Bronchial epithelial cell (primary cell): ENCODE results near the gene WDR48. TPM values are rescaled to one million over a fixed set of nuclear protein-coding genes. Genes with fewer than 3 reads are reported as not detected.

Source experiments
- DNase-seq: peaks from one replicate; pipeline ENCODE4 v3.0.0-alpha.2; 2010; ENCODE audit warnings: low read depth
- FAIRE-seq: peaks from 2 replicates; lab custom pipeline; 2011; peaks lifted over from hg19 to GRCh38; lab: Jason Lieb, UNC
- H3K27me3 ChIP-seq: 2 replicates; pipeline ENCODE4 v1.5.1; 2011; ENCODE audit warnings: low read length; ENCODE audit not compliant: control insufficient read depth, insufficient read depth
- H3K36me3 ChIP-seq: 2 replicates; pipeline ENCODE4 v1.5.1; 2011; ENCODE audit warnings: low read length; ENCODE audit not compliant: control insufficient read depth, insufficient read depth
- H3K4me3 ChIP-seq: 2 replicates; pipeline ENCODE4 v1.5.1; 2011; ENCODE audit warnings: mild to moderate bottlenecking, low read depth, low read length, control low read depth
- CTCF ChIP-seq: IDR thresholded peaks from 2 replicates; pipeline ENCODE4 v1.5.1; 2011; ENCODE audit warnings: mild to moderate bottlenecking, moderate library complexity, low read length, control low read depth, inconsistent platforms; ENCODE audit not compliant: insufficient read depth, severe bottlenecking
- total RNA-seq: library from RNA; depleted of rRNA; stranded (reverse); fragments of >200 nt; gene quantifications from 2 replicates; pipeline ENCODE4 v1.2.1, GENCODE V29; 2014

The WDR48 gene
- total RNA-seq, 1 donor from 2014 or later, result 20.0 TPM

DNA sequence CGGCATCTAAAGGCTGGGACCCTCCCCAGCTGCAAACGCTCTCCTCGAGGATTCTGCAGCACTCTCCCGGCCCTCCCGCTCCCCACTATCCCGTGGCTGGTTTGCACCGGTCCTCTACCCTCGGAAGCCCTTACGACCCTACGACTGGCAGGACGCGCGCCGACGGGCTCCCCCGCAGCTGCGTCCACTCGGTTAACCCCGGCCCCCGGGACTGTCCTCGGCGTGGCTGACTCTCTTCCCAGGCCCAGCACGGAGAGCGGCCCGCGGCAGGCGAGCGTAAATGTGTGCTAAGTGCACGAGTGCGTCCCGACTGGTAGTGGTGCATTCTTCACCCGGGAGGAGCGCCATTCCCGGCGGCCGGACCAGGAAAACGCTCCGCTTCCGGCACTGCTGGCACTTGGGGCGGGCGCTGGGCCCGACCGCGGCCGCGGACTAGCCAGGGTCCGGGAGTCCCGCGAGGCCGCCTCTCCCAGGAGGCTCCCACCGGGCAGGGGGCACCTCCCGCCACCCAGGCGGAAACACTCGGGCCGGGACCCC, 55.1 kb downstream of the WDR48 start:
- Histone ChIP-seq H3K27me3 (no peaks in the 10 kb centered on the region), H3K4me3 (peak overlapping the region; percentile 78), H3K36me3 (peaks cover 3% of the 10 kb centered on the region)
- FAIRE-seq (no peak), DNase-seq (peak; percentile 32)
- no peak for TF ChIP-seq CTCF

- TF ChIP-seq CTCF, result no peak
- Histone ChIP-seq H3K4me3 (peak within 1 kb of the TSS; percentile 78), H3K36me3 (no peaks in the 10 kb centered on the region), H3K27me3 (no peaks in the 10 kb centered on the region)
- peak; percentile 74 for DNase-seq
- no peak for FAIRE-seq
Observed at GRCh38 chr3:39107388-39108199, 55.8 kb downstream of the WDR48 start, which contains the start of the genes GORASP1 and TTC21A. TSS of gene GORASP1 (minus strand) at chr3:39107627. CDS start at chr3:39107541, 86 bp downstream. TSS of gene TTC21A (plus strand) at chr3:39107680. CDS start at chr3:39107838, 158 bp downstream.

DNA sequence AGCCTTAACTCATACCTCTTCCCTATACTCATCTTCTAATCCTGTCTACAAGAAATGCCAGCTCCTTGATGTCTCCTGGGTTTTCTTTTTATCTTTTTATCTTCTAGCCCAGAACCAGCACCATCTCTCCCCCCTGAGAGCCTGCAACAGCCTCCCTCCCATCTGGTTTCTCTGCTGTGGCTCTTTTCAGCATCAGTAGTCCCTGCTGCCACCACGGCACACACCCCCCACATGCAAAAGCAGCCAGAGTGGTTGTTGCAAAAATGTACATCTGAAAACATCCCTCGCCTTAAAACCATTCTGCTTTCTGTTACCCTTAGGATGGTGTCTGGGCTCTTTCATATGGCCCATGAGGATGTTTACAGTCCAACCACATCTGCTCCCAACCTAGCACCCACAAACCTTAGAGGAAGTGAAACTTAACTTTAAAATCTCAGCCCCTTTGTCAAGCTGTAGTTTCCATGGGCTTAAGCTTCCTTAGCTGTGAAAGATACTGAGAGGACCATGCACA, 56.4 kb downstream of the WDR48 start:
- FAIRE-seq, result no peak
- H3K4me3 ChIP-seq, result peak overlapping the region; percentile 78

GRCh38 chr3:39109086-39109485, 57.3 kb downstream of the WDR48 start:
- DNase-seq (no peak), FAIRE-seq (no peak)
- TF ChIP-seq CTCF, result no peak
- Histone ChIP-seq H3K27me3 (no peaks in the 10 kb centered on the region), H3K4me3 (no peak overlapping the region), H3K36me3 (no peaks in the 10 kb centered on the region)

More for the DNA sequence above, 56.4 kb downstream of the WDR48 start:
- Histone ChIP-seq H3K27me3 (no peaks in the 10 kb centered on the region), H3K36me3 (no peaks in the 10 kb centered on the region)
- no peak for TF ChIP-seq CTCF
- DNase-seq, result no peak

- no peak for TF ChIP-seq CTCF
- Histone ChIP-seq H3K36me3 (no peaks in the 10 kb centered on the region), H3K4me3 (no peak overlapping the region), H3K27me3 (no peaks in the 10 kb centered on the region)
- DNase-seq, result no peak
- no peak for FAIRE-seq
Observed at GRCh38 chr3:39110041-39110639, 58.3 kb downstream of the WDR48 start.
